GM19468 (cell line): ENCODE data around the gene PHOX2B.
"Not testable (repeated sequence)": the region's sequence is repeated elsewhere in the genome, so short reads cannot be mapped to it uniquely, and the experiment has no call there.

Experiments used
- ATAC-seq: cut with Tn5 transposase; IDR thresholded peaks from one replicate; pipeline ENCODE4 v1.9.1; 2021; ENCODE audit warnings: mild to moderate bottlenecking, moderate library complexity, moderate number of reproducible peaks; ENCODE audit not compliant: unreplicated experiment; ENCODE audit errors: extremely low read depth

PHOX2B gene

DNA sequence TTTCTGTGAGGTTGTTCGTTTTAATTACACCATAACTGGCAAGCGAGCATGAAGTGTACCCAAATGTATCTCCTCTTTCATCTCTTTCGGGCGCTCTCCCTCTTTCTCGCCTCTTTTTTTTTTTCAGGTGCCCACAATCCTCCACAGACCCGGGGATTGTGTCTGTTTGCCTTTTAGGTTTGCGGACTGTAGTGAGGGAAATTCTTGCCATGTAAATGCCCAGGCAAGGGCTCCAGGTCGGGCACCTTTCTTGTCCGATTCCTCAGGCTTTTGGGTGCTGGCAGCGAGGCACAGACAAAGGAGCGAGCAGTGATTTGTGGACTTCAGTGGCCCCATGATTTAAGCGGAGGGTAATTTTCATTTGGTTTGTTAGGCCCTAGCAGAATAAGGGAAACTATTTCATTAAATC, 1.1 kb upstream of the PHOX2B start:
- no peak for ATAC-seq

DNA sequence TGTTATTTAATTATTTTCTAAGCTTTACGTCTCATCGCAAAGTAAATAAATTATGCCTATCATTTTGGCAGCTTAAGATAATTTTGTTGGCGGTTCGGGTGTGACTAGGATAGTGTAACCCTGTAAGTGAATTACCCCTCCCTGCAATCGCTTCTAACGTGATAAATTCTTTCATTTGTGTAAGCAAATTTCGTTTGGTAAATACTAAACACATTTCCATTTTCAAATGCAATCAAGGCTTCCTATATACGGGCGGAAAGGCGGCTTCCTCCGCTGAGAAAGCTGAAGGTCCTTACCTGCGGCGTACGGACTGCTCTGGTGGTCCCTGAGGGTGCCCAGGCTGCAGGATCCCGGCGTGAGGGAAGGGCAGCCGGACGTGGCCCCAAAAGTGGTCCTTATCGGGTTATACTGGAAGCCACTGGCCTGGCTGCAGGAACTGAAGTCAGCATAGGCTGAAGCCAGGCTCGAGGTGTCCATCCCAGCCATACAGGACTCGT, 403 bp downstream of the PHOX2B start:
- no peak for ATAC-seq

DNA sequence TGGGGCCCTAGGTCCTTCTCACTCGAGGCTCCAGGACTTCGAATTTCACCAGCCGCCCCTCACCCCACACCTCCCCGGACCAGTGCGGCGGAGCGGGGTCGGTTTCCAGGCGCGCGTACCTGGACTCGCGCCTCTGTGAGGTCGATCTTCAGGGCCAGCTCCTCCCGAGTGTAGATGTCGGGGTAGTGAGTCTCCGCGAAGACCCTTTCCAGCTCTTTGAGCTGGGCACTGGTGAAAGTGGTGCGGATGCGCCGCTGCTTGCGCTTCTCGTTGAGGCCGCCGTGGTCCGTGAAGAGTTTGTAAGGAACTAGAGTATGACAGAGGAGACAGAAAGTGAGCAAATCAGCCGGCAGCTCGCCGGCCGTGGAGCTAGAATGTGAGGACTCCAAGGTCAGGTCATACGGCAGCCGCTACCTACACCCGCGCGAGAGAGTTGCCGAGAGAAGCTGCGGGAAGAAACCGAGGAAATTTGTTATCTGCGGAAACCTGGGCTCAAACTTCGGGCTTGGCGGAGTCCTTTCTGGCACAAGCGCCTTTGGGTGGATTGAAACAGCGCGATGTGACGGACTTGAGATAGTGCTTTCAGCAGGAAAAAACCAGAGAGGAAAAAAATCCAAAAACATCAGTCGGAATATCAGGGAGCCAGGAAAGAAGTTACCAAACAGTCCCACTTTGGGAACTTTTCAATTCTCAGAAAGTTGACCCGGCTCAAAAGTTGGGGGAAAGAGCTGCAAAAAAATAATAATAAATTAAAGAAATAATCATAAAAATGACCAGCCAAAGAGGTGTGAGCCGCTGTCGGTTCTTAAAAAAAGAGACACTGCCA, 1.1 kb downstream of the PHOX2B start:
- no peak for ATAC-seq

DNA sequence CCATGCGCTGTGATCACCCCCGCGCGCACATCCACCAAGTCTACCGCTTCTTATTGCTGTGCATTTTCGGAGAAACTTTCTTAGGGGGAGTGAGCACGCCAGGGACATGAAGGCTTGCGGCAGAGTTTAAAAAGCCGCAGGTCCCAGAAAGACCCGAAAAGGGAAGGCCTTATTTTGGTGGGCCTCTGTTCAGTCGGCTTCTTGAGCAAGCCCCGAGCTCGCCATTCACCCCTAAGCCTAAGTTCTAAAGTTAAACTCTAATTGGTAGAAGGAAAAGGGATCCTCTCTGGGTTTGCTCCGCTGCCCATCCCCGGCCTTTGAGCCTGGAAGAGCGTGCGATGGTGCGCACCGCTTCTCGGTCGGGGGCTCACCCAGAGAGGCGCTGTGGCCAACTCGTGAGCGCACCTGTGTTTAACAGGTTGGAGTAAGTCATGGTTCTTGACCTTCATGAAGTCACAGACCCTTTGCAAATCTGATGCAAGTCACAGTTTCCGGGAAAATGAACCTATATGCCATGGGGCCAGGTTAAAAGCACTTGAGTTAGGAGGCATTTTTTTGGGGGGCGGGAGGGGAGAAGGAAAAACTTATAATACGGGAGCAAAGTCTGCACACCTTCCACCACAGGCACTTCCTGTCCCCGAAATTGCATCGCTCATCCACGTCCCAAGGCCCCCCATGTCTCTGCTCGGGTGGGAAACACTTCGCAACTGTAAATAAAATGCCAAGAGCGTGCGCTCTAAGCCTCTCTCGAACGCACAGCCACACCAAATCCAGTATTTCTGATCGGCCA, 1.9 kb downstream of the PHOX2B start:
- no peak for ATAC-seq

DNA sequence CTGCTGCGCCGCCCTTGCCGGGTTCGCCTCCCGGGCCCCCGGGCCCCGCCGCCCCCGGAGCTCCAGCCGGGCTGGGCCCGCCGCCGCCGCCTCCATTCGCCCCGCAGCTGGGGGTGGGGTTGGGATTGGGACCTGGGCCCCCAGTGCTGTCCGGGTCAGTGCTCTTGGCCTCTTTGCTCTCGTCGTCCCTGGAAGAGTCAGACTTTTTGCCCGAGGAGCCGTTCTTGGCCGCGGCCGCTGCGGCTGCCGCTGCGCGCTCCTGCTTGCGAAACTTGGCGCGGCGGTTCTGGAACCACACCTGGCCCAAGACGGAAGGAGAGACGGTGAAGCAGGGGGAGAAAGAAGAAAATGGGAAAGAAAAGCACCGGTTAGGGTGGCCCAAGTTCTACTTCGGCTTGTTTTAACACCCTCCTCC, 2.5 kb downstream of the PHOX2B start:
- ATAC-seq: no peak

DNA sequence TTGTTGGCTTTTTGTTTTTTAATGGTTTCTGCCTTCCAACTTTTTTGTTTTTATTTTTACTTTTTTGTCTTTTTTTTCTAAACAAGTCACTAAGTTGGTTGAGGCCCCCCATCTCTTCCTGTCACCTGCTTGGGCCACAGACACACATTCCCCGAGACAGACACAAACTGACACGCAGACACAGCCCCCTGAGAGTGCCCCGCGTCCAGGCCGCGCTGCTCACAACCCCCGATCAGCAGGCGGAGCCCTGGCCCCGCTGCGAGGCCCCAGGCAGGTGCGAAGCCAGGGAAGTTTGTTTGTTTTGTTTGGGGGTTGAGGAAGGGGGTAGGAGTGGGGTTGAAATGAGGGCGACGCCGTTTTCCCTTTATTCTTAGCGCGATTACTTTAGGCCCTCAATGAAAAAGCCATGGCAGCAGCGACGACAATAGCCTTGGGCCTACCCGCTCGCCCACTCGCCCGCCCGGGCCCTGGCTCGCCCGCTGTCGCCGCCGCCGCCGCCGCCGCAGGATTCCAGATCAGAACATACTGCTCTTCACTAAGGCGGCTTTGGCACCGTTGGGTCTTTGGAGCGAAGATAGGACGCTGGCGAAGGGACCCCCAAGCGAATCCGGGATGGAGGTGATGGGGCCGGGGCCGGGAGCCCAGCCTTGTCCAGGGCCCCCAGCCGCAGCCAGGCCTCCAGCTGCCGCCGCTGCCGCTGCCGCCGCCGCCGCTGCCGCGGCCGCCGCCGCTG, 3.1 kb downstream of the PHOX2B start:
- no peak for ATAC-seq

- ATAC-seq: no peak
Measured at GRCh38 chr4:41744572-41745291, 3.8 kb downstream of the PHOX2B start.

- no peak for ATAC-seq
Measured at GRCh38 chr4:41741354-41741753, 7.2 kb downstream of the PHOX2B start.

- ATAC-seq: not testable (repeated sequence)
Measured at GRCh38 chr4:41737491-41737890, 11.0 kb downstream of the PHOX2B start.

DNA sequence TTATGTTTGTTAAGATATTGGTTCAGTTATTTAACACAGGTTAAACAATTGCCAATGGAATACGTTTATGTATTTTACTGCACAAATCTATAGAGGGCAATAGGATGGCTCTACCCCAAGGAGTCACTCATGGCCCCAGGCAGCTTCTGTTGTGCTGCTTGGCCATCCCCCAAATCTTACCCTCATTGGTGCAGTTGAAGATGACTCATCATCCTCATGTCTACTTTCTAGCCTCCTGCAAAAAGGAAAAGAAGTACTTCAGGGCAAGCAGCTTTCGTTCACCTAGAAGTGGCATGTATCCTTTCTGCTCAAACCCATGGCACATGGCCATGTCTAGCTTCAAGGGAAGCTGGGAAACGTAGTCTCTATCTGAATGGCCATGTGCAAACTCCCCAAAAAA, 14.2 kb downstream of the PHOX2B start:
- no peak for ATAC-seq

- ATAC-seq: no peak
Measured at GRCh38 chr4:41731569-41732126, 16.9 kb downstream of the PHOX2B start.

- no peak for ATAC-seq
Measured at GRCh38 chr4:41728573-41728913, 20.0 kb downstream of the PHOX2B start.

DNA sequence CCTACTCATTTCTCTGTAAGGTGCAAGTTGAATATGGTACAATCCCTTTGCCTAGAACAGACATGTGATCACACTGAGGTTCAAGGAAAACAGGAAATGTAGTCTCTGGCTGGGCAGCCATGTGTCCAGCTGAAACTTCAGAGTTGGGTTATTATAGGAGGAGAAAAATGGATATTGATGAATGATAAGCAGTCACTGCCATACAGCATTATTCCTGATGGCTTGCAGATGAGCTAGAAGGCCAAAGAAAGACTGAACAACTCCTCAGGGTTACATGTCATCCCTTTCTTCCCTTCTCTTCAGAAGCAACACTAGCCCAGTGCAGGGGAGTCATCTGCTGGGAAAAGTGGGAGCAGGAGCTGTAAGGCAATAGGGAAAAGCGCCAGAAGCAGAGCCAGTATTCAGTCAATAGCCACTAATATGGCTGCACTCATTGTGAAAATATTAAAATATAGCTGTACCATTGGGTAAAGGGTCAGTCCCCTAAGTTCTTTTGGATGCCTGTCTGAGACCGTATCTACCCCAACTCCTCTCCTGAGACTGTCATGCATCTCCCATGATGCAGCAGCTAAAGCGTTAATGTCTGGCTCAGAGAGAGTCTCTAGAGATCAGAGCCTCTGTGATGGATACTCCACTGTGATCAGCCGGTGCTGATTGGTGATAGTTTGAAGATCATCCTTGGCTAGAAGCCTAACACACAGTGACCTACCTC, 20.5 kb downstream of the PHOX2B start:
- ATAC-seq: no peak

GRCh38 chr4:41725254-41725653, 23.3 kb downstream of the PHOX2B start:
- no peak for ATAC-seq

DNA sequence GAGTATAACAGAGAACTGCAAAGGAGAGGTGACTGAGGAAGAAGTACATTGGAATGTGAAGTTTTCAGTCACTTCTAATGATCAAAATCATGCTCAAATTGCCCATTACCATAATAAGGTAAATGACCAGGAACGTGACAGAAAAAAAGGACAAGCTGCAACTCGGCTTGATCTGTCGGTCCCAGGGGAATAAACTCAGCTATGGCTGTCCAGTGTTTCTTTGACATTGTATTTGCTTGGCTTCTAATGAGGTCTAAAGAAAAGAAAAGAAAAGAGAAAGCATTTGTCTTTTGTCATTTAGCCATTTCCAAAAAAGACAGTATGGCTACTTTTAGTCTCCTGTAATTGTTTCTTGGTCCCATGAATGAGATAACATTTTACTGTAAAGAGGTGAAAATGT, 25.2 kb downstream of the PHOX2B start:
- no peak for ATAC-seq

GRCh38 chr4:41722181-41722580, 26.3 kb downstream of the PHOX2B start:
- no peak for ATAC-seq

DNA sequence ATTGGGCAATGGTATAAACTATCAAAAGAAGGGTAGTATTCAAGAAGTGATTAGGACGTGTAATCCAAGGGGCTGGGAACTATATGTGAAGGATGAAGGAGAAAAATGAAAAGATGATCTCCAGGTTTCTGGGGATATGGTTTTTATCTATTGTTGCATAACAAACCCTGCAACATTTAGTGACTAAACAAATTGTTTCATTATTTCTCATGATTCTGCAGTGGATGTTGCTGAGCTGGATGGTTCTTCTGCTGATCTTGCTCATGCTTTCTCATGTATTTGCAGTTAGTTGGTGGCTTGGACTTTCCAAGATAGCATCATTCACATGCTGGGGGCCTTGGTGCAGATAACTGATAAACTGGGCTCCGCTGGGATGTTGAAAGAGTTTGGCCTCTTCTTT, 29.1 kb downstream of the PHOX2B start:
- no peak for ATAC-seq

DNA sequence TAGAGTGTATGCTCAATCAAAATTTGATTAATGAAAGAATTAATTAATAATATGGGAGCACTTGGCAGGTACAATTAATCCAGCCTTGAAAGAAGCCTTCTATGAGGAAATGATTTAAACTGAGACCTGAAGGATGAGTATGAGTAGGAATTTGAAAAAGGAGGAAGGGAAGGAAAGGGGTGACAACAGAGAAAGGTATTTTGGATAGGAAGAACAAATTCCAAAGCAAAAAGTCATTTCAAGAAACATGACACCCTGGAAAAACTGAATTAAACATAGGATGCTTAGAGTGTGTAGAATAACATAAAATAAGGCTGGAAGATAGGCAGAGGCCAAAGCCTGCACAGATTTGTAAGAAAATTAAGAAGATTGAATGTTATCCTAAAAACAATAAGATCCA, 29.6 kb downstream of the PHOX2B start:
- ATAC-seq: no peak

DNA sequence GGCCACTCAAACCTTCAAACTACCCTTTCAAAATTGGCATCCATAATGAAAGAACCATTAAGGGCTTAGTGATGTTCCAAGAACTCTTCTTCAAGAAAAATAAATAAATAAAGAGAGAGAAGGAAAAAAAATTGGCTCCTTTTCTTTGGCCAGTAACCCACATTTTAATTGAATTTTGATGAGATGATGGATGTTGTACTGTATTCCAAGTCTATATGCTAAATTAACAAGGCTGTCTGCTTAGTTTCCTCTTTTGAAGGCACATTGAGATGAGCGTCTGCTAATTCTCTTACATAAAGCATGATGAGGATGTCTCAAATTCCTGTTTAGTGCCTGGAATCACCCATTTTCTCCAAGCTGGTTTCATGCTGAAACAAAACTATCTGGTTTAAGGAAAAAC, 33.4 kb downstream of the PHOX2B start:
- no peak for ATAC-seq
